ENCODE results near the gene ZNF692.

ZNF692 gene

DNA sequence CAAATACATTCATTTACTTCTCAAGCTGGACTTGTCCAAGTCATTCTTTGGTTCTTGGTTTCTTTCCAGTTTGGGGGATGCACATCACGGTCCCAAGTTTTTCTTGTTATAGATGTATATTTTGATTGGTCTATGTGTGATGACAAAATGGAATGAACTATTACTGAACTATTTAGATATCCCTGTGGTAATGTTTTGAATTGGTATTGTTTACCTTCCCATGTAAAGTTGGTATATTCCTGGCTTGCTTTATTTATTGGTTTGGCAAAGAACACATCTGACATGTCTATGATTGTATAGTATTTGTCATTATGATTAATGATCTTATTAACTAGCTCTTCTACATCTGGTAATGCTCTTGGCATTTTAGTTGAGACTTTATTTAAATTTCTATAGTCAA, 22.4 kb upstream of the ZNF692 start:
- DNase-seq (ENCODE audit: low read depth): no peak

DNA sequence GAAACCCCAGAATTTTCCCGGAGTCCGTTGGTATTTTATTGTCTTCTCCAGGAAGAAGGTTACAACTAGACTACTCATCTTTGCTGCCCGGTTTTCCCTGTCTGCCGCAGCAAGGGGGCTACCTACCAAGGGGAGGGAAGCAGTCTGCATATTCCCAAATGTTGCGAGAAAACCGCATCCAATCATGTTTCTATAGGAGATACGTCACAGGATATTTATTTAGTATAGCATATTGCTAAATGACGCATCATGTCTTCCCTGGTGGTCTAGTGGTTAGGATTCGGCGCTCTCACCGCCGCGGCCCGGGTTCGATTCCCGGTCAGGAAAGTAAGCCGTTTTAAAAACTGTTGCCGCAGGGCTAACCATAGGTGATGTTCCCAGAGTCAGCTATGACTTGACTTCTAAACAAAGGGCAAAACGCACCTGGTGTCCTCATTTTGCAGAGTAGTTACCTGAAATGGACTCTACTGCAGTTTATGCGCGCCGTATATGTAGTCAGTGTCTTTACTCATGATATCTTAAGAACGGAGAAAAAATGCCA, 15.2 kb upstream of the ZNF692 start:
- DNase-seq (ENCODE audit: low read depth): no peak

DNA sequence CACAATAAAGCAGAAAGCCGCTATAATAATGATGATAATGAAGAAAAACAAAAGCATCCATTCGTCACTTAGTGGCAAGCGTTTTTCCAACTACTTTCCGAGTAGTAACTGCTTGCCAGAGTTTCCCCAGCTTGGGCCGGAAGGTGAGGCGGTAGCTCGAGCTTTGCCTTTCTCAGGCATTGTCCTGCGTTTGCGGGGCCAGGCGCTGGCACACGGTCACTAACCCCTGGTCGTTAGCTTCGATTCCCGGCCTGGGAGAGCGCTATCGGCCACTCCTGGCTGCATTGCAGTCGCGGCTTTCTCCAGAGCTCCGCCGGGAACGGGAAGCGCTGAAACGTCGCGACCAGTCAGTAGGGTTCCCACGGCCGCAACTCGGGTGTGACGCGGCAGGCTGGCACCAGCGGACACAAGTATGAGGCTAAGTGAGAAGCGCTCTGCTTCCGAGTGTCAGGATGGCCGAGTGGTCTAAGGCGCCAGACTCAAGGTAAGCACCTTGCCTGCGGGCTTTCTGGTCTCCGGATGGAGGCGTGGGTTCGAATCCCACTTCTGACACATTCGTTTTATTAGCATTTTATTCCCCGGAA, 14.6 kb upstream of the ZNF692 start:
- DNase-seq (ENCODE audit: low read depth): peak; percentile 90

DNA sequence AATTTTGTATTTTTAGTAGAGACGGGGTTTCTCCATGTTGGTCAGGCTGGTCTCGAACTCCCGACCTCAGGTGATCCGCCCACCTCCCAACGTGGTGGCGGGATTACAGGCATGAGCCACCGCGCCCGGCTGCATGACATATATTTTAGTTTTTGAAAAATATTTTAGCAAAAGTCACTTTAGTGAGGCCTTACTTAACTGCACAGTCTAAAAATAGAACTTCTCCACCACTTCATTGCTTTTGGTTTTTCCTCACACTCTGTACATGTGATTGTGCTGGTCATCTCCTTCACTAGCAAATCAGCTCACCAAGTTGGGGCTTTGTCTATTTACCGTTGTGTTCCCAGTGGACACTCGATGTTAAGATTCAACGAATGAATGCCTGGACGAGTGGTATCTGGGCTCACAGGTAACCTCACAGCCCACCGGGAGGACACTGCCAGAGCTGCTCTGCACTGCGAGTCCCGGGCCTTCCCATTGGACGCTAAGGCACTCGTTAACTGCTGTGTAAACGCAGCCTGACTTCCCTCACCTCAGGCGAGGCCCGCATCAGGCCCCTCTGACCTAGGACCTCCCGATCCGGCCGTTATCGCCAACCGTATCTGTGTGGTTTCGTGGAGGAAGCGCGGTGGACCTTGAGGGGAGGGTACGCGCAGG, 14.0 kb upstream of the ZNF692 start:
- DNase-seq (ENCODE audit: low read depth): peak; percentile 68

DNA sequence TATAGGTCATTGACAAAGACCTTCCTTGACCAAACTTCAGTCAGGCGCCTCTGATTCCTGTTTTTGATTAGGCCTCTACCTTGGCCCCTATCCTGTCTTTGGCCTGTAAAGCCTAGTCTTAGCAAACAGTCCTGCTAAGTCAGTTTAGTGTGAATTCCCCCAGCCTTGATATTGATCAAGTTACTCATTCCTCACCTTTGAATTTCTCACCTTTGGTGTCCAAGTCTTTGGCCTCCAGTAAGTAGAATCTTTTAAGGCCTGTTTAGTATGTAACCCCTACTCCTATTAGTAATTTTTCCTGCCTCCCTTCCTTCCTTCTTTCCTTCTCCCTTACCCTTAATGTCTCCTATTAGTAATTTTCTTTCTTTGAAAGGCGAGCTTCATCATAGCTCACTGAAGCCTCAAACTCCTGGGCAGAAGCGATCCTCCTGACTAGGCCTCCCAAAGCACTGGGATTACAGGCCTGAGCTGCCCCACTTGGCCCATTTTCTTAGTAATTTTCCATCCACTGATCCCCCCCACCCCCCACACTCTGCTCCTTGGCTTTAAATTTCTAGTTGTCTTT, 13.0 kb upstream of the ZNF692 start:
- no peak for DNase-seq (ENCODE audit: low read depth)

DNA sequence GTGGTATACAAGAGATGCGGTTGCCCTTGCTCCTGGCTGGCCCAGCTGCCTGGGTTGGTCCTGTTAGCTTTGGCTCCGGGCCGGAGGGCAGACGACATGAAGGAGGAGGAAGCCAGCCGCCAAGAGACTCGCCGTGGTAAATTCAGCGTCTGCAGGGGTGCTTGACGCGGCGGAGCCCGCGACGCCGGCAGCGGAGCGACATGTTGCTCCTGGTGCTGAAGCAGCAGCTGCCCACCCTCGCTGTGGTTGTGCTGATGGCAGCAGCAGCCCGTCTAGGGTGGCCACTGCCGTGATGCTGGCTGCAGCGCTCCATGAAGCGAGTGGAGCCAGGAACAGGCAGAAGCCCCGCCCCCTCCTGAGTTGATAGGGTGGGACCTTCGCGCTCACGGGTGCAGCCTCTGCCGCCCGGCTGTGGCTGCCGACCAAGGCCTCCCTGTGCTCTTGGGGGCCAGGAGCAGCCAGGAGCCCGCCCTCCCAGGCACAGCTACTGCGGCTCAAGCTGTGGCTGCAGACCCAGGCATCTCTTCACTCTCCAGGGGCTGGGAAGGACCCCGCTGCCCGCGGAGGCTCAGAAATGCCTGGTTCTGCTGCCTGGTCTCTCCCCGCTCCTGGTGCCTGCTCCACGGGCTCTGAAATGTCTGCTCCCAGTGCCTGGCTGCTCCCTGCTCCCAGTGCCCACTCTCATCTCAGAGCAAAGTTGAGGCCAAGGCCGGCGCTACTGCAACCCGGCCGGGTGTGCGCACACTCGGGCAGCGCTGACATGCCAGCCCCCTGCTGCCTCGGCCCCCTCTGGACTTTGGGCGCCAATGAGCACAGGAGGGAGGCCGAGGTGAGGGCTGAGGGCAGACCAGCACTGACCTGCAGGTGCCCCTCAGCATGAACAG, 4.4 kb upstream of the ZNF692 start:
- DNase-seq (ENCODE audit: low read depth): peak; percentile 57

DNA sequence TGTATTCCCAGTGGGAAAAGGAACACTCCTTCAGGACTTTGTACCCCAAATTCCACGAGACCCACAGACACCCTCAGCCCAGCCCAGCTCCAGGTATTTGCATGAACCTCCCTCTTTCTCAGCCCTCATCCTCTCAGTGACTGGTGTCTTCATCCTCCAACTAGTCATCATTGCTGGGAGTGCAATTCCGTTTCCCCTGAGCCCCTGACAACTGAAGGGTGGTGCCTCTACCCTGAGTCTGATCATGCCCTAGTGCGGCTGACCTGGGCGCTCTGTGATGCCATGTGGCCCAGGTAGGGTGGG, 3.8 kb upstream of the ZNF692 start:
- no peak for DNase-seq (ENCODE audit: low read depth)

DNA sequence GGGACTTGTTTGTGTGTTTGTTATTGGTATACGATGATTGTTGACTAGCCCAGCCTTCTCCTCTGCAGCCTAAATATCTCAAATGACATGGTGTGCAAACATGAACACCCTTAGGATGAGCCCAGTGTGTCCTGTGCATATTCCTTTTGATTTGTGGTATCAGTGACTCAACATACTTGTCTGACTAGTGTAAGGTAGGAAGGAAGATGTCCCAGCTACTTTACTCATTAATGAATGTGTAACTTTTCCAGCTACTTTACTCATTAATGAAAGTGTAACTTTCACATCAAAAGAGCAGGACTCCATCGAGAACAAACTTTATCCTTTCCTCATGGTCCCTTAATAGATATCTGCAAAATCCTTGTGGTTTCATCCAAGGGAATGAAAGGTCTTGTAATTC, 2.7 kb upstream of the ZNF692 start:
- DNase-seq (ENCODE audit: low read depth): no peak

DNA sequence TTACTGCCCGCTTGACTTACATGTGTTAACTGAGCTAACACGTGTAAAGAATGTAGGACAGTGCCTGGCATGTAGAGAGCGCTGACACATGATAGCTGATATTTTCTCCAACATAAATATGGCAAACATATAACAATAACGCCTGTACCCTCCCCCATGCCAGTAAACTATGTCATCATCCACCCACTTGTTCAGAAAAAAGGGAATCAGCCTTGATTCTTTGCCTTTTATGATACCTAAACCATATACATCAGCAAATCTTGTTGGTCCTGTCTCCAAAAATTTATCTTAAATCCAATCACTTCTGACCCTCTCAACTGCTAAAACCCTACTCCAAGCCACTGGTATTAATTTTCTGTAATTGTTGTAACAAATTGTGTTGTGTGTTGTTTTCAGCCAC, 1.1 kb upstream of the ZNF692 start:
- DNase-seq (ENCODE audit: low read depth): no peak

DNA sequence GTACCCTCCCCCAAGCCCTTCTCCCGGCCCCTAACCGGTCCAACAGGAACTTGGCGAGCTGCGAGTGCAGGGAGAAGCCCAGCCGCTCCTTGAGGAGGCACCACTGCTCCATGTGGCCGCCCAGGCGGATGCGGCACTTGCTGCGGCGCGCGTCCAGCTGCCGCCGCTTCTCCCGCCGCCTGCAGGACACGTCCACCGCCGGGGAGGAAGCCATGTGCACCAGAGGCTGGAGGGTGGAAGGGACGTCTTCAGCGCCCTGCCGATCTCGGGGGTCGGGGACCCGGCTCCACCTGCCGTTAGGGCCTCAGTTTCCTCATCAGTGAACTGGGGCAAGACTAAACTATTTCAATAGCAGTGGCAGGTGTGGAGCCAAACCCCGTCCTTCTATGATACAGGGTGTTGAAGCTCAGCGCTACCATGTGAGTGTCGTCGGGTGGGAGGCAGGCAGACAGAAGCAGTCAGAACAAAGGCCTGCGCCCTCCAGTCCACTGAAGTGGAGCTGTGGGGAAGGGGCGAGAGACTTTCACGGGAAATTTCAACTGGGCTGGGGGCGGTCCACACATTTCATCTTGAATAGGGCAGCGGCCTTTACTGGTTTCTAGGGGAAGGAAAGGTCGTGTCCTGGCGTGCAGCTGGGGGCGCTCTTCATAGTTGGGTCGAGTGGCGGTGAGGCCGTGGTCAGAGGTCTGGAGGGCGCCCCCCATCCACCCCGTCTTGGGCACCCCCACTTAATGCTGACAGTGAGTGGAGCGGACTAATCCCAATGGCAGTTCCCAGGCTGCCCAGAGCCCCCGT, 592 bp downstream of the ZNF692 start:
- DNase-seq (ENCODE audit: low read depth): peak; percentile 64

DNA sequence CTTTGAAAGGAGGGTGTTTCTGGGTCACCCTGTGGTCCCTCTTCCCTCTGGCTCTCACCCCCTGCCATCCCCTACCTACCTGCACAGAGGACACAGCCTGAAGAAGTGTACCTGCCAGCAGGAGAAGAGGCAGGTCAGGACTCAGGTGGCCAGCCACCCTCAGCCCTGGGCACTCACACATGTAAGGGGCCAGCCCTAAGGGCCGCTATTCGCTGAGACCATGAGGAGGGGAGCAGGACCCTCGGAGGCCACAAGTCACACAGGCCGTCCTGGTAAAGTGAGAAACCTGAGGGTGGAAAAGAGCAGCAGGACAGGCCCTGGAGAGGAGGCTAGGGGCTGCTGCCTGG, 1.2 kb downstream of the ZNF692 start:
- DNase-seq (ENCODE audit: low read depth): no peak

DNA sequence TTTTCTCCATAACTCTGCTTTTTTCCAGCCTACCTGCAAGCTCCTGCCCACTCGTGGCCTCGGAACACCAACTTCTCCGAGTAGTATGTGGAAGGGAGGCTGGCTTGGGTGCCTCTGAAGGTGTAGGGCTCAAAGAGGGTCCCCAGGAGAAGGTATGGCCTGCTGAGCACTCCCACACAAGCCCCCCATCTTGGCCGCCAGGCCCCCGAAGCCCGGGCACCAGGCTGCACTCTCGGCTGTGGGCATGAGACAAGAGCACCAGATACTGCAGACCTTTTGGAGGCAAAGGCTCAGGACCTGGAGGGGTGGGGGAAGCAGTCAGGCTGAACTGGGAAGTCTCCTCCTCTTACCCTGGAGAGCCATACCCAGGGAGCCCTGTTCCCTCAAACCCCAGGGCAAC, 1.7 kb downstream of the ZNF692 start:
- DNase-seq (ENCODE audit: low read depth): no peak

DNA sequence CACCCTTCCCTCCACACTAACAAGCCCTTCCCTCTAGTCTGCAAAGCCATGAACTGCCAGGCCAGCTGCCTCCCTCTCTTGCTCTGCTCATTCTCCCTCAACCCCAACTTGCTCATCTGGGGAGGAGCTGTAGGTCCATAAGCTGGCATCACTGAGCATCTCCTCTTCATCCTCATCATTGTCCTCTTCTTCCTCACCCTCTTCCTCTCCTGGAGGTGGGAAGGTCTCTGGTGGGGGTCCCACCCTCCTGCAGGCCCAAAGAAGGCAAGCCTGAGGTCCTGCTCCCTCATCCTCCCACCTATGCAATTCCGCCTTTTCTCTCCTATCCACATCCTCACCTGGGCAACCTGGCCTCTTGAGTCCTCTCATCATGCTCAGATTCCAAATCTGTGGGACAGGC, 2.7 kb downstream of the ZNF692 start:
- no peak for DNase-seq (ENCODE audit: low read depth)

DNA sequence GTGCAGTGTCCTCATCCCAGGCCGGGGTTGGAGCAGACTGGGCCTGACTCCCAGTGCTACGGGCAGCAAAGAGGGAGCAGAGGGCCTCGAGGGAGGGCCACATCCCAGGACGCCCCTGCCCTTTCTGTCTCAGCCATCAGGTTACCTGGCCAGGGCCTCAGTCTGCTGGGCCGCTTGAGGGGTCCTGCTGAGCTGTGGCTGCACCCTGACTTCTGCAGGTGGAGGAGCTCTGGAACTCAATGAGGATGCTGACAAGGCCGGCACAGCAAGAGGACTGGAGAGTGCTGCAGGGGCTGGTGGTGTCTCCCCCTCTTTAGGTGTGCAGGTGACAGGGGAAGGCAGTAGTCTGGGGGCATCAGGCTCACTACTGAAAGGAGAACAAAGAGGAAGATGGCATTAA, 3.3 kb downstream of the ZNF692 start:
- no peak for DNase-seq (ENCODE audit: low read depth)

DNA sequence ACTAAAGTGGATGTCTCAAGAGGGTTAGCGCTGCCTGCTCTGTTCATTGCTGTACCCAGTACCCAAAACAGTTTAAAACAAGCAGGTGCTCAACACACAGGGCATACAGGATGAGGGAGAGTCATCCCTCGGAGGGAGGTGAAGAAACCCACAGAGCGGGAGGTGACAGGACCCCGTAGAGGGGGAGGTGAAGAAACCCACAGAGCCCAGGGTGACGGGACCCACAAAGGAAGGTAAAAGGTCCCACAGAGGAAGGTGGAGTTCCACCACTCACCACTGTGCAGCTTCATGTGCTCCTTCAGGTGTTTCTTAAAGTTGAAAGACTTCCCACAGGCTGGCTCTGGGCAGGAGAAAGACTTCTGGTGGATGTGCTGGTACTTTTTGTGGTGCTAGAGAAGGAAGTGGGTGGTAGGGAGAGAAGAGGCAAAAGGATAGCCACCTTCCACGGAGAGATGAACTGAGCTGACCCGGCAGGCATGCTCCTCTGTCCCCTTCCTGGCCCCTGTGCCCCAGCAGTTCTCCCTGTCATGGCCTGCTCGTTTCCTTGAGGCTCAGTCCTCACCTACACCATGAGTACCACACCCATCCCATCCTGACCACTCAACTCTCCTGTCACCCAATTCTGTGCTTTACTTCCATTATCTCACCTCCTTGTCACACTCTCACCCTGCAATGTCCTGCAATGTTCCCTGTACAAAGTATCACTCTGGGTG, 5.1 kb downstream of the ZNF692 start:
- DNase-seq (ENCODE audit: low read depth): no peak

DNA sequence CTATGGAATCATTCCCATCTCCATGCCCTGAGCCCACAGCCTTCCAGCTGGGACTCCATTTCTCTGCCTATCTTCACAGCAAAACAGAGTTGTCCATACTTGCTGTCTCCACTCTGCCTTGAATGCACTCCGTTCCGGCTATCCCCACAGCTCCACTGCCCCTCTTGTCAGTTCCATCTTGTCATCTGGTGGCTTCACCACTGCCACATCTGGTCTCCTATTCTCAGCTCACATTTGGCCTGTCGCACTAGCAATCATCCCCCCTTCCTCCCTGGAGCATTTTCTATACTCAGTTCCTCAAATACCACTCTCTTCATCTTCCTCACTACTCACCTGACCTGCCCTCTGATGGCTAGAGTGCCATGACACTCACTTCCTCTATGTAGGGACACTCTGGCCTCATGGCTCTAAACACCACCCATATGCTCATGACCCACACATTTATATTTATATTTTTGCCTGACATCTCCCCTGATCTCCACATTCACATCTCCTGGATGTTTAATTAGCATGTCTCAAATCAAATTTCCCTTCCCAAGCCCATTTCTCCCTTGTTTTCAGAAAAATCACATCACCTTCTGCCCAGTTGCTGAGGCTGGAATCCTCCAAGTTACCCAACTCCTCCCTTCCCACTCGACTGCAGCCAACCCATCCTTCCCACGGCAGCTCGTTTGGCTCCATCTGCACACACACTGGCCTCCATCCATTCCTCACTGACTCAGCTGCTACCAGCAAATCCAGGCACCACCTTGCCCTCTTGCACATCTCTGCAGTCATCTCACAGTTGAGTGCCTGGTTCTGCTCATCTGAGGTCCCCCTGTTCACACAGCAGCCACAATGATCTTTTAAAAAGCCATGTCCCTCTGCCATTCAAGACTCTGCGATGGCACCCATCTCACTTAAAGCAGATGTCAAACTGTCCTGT, 6.1 kb downstream of the ZNF692 start:
- DNase-seq (ENCODE audit: low read depth): no peak

DNA sequence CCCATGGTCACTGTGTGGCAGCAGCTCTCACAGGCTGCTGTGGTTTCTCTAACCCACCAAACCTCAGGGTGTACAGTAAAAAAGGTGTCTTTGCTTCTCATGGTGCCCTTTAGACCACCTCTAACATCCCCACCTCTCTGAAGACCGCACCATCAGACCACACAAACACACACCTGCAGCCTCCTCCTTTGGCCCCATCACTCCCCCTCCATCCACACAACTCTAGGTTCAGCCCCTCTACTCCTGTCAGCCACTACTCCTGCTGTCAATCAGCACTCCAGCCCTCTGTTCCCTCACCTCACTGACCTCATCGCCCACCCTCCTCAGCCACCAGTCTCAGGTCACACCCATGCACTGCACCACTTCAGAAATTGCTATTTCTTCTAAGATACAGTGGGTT, 7.5 kb downstream of the ZNF692 start:
- no peak for DNase-seq (ENCODE audit: low read depth)

DNA sequence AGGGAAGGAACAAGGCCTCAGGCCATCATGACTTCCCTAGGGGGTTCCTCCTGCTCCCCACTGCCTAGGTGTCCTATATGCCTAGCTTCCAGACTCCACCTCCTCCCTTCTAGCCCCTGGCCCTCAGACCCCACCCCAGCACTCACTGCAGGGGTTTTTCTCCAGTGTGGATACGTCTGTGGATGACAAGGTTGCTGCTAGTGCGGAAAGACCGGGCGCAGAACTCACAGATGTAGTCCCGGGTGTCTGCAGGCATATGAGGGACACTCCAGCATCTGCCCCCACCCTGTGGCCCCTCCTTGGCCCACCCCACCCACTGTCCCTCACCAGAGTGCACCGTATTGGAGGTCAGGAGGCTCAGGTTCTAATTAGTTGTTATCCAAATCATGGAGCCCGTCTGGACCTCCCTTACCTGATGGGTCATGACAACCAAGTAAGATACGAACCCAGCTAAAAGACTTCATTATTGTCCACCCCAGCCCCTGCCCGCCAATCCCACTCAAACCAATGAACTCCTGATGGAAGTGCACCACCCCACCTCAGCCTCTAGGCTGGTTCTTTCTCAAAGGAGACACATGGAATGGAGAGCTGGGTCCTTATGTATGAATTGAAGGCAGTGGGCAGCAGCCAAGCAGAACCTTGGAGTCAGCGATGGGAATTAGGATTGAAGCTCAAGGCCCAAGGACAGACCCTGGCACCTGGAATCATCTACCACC, 8.2 kb downstream of the ZNF692 start:
- no peak for DNase-seq (ENCODE audit: low read depth)

DNA sequence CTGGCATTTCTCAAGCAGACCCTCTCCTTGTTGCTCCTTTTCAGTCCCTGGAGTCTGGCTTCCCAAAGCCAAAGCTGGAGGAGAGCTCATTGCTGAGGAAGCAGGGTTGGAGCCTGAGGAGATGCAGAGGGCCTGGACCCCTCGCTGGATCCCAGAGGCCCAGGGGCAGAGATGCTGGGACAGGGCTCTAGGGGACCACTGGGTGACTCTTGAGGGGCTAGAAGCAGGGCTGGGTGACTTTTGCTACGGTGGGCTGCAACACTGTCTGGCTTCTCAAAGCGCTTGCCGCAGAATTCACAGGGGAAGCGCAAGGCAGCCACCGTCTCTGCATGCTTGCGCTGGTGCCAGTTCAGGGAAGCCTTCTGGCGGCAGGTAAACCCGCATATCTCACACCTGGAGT, 8.8 kb downstream of the ZNF692 start:
- DNase-seq (ENCODE audit: low read depth): no peak

DNA sequence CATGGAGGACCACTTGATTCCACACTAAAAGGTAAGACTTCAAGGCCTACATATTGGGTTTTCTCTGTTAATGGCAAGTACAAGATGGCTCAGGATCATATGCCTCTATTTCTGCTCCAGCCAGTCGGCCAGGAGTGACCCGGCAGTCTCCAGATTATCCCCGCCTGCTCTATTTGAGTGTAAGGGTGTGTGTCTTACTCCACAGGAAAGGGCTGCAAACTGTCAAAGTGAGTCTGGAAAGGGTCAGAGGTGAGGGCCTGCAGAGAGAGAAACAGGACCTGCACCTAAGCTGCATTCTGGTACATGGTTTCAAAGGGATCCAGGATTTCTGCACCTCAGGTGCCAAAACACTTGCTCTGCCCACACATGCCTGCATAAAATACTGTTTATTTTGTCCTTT, 9.2 kb downstream of the ZNF692 start:
- no peak for DNase-seq (ENCODE audit: low read depth)

Measured in iris pigment epithelial cell (primary cell).